GM12878 (cell line): ENCODE data around the gene BNC2. TPM values are rescaled to one million over a fixed set of nuclear protein-coding genes. Genes with fewer than 3 reads are reported as not detected.

Experiments
- ATAC-seq: fragments of 200-7000 bp; cut with Tn5 transposase; 3 replicates; pipeline ENCODE4 v1.9.1; 2020; ENCODE audit warnings: mild to moderate bottlenecking, moderate library complexity
- BruUV-seq: library from RNA; stranded (reverse); fragments of 400-500 nt; replicated peaks from 2 replicates; lab custom pipeline; 2021; lab: Mats Ljungman, UMichigan
- CTCF ChIA-PET: fragments of 300-600 bp; sonication (Branson Sonifier 250); formaldehyde crosslinking; extraction: SDS; loops from one replicate; lab custom pipeline; 2021; ENCODE audit warnings: inconsistent platforms; lab: Yijun Ruan, JAX
- POLR2A ChIA-PET: fragments of 350-600 bp; formaldehyde crosslinking; extraction: SDS; loops from one replicate; lab custom pipeline; 2021; ENCODE audit warnings: inconsistent platforms; lab: Charles Lee
- RAD21 ChIA-PET: fragments of 300-600 bp; sonication (Branson Sonifier 250); formaldehyde crosslinking; loops from one replicate; lab custom pipeline; 2023; ENCODE audit warnings: antibody characterized with exemption; ENCODE audit not compliant: unreplicated experiment; lab: Charles Lee
- SMC1A ChIA-PET: fragments of 300-600 bp; sonication (Branson Sonifier 250); formaldehyde crosslinking; loops from one replicate; lab custom pipeline; 2023; ENCODE audit not compliant: unreplicated experiment, uncharacterized antibody; lab: Charles Lee
- DNase-seq: peaks from one replicate; pipeline ENCODE4 v3.0.0-alpha.2; 2011; ENCODE audit warnings: low read depth, low spot score
- FAIRE-seq: peaks from 3 replicates; lab custom pipeline; 2011; peaks lifted over from hg19 to GRCh38; lab: Jason Lieb, UNC
- H2AFZ ChIP-seq: 2 replicates; pipeline ENCODE4 v1.6.0; 2011; ENCODE audit warnings: low read depth, low read length, control low read depth; ENCODE audit not compliant: control insufficient read depth
- H3K27ac ChIP-seq: 2 replicates; pipeline ENCODE4 v1.5.1; 2011; ENCODE audit warnings: control low read depth; ENCODE audit not compliant: control insufficient read depth, insufficient read depth
- H3K27me3 ChIP-seq, 2 experiments: replicated peaks in 1 of 2; 2 replicates each; pipeline versions ENCODE4 v1.6.0 to v1.6.1; 2011; ENCODE audit warnings: low read length in 1 of 2; ENCODE audit not compliant: control insufficient read depth in 2 of 2, insufficient read depth in 2 of 2
- H3K36me3 ChIP-seq, 2 experiments: 2 replicates each; pipeline ENCODE4 v1.5.1; 2011; ENCODE audit warnings: low read length in 1 of 2; ENCODE audit not compliant: control insufficient read depth in 2 of 2, insufficient read depth in 2 of 2
- H3K4me1 ChIP-seq: 2 replicates; pipeline ENCODE4 v1.6.1; 2011; ENCODE audit warnings: mild to moderate bottlenecking, low read length, moderate library complexity, mixed read lengths; ENCODE audit not compliant: control insufficient read depth, insufficient read depth
- H3K4me2 ChIP-seq: 2 replicates; pipeline ENCODE4 v1.6.0; 2011; ENCODE audit warnings: control low read depth; ENCODE audit not compliant: control insufficient read depth, insufficient read depth
- H3K4me3 ChIP-seq: fragments of 200-600 bp; sonication (generic); 2 replicates; pipeline ENCODE4 v1.5.1; 2016
- H3K79me2 ChIP-seq: 2 replicates; pipeline ENCODE4 v1.6.0; 2011; ENCODE audit warnings: low read length; ENCODE audit not compliant: control insufficient read depth, insufficient read depth
- H3K9ac ChIP-seq: 2 replicates; pipeline ENCODE4 v1.8.0; 2011; ENCODE audit warnings: low read length, control low read depth, mixed read lengths; ENCODE audit not compliant: control insufficient read depth, insufficient read depth
- H3K9me3 ChIP-seq: replicated peaks from 3 replicates; pipeline ENCODE4 v1.5.1; 2011; ENCODE audit warnings: mild to moderate bottlenecking, low read length; ENCODE audit not compliant: control insufficient read depth, insufficient read depth
- H4K20me1 ChIP-seq: 2 replicates; pipeline ENCODE4 v1.6.0; 2011; ENCODE audit not compliant: control insufficient read depth, insufficient read depth
- ATF7 ChIP-seq: fragments of 450-650 bp; IDR thresholded peaks from 2 replicates; pipeline ENCODE4 v1.6.1; 2016; ENCODE audit warnings: low read depth, mild to moderate bottlenecking
- BCL11A ChIP-seq: IDR thresholded peaks from 2 replicates; pipeline ENCODE4 v1.6.1; 2011; ENCODE audit warnings: low read depth, low read length
- BMI1 ChIP-seq: fragments of 450-650 bp; IDR thresholded peaks from 2 replicates; pipeline ENCODE4 v1.6.1; 2016; ENCODE audit warnings: mild to moderate bottlenecking, moderate library complexity, borderline replicate concordance
- CHD2 ChIP-seq: IDR thresholded peaks from 2 replicates; pipeline ENCODE4 v1.6.1; 2011; ENCODE audit warnings: low read depth, low read length, improper control_type of control experiment, borderline replicate concordance
- FOXM1 ChIP-seq: IDR thresholded peaks from 2 replicates; pipeline ENCODE4 v1.6.1; 2012; ENCODE audit warnings: low read depth, mild to moderate bottlenecking, inconsistent platforms, low read length, moderate library complexity
- IKZF1 ChIP-seq: fragments of 450-650 bp; conservative IDR thresholded peaks from 2 replicates; pipeline ENCODE4 v1.6.1; 2017; ENCODE audit warnings: antibody characterized with exemption, mild to moderate bottlenecking
- MEF2B ChIP-seq: fragments of 450-650 bp; IDR thresholded peaks from 2 replicates; pipeline ENCODE4 v1.6.1; 2018; ENCODE audit warnings: mild to moderate bottlenecking, moderate library complexity; ENCODE audit not compliant: partially characterized antibody, poor library complexity, severe bottlenecking
- MTA2 ChIP-seq: fragments of 450-650 bp; IDR thresholded peaks from 2 replicates; pipeline ENCODE4 v1.6.1; 2016; ENCODE audit warnings: low read depth, mild to moderate bottlenecking, moderate library complexity
- TCF3 ChIP-seq: IDR thresholded peaks from 2 replicates; pipeline ENCODE4 v1.6.1; 2012; ENCODE audit warnings: low read depth, mild to moderate bottlenecking, low read length, borderline replicate concordance; ENCODE audit not compliant: insufficient read depth
- ZNF207 ChIP-seq: fragments of 450-650 bp; IDR thresholded peaks from 2 replicates; pipeline ENCODE4 v1.6.1; 2014; ENCODE audit warnings: antibody characterized with exemption, mild to moderate bottlenecking, borderline replicate concordance
- ZNF217 ChIP-seq: fragments of 450-650 bp; IDR thresholded peaks from 2 replicates; pipeline ENCODE4 v1.6.1; 2017; ENCODE audit warnings: antibody characterized with exemption, mild to moderate bottlenecking
- ZSCAN29 ChIP-seq: fragments of 450-650 bp; IDR thresholded peaks from 2 replicates; pipeline ENCODE4 v1.6.1; 2017; ENCODE audit warnings: mild to moderate bottlenecking, moderate library complexity
- WGBS: methylation state at CpG from one replicate; pipeline ENCODE4 v1.1.6; 2016; ENCODE audit warnings: low lambda C conversion rate; ENCODE audit not compliant: insufficient replicate concordance, insufficient coverage; ENCODE audit errors: missing lambda C conversion rate; 5-methylcytosine and 5-hydroxymethylcytosine counted together
- in situ Hi-C: fragments of 300-500 bp; cut with MboI; formaldehyde crosslinking; loops from 9 replicates; pipeline ENCODE4 v1.14.3; 2018; ENCODE audit warnings: mixed read lengths
- intact Hi-C: fragments of 100-400 bp; cut with micrococcal nuclease; formaldehyde crosslinking; loops from one replicate; pipeline ENCODE4 v1.14.2; 2022; ENCODE audit not compliant: unreplicated experiment
- polyA plus RNA-seq, 11 experiments: library from polyadenylated mRNA; depleted of rRNA in 4 of 11; unstranded in 6 of 11; stranded (reverse) in 5 of 11; fragments of >200 nt; fragmentation: Nextera tagmentation in 4 of 11; fragmentation: Illumina TruSeq in 1 of 11; extraction: Ambion mirVana in 4 of 11; extraction: Trizol in 1 of 11; gene quantifications; 1 replicate in 1 of 11; 2 replicates in 10 of 11; pipeline versions ENCODE4 v1.2.1 to v1.2.3, GENCODE V29; 2011 to 2016; ENCODE audit warnings: inconsistent platforms in 2 of 11, missing spikeins in 2 of 11, low read depth in 1 of 11
- total RNA-seq, 4 experiments: library from RNA; depleted of rRNA in 3 of 4; stranded (reverse); fragments of >200 nt in 3 of 4; fragmentation: Illumina TruSeq in 1 of 4; extraction: Trizol in 1 of 4; gene quantifications; 2 replicates each; pipeline versions ENCODE4 v1.2.1 to v1.2.3, GENCODE V29; 2013 to 2021

The BNC2 gene
- total and polyA plus RNA-seq, 10 of the 15 experiments (the other 5 are each of a cell fraction or from before 2014, with no cell fraction given), result 0.05 to 14.5 (median 0.26) TPM

GRCh38 chr9:16671591-16672137 is 198.8 kb downstream of the BNC2 start:
- ChIA-PET SMC1A (no interaction called here), RAD21 (no interaction called here), POLR2A (no interaction called here), CTCF (no interaction called here)
- H3K4me2 ChIP-seq, result no peak overlapping the region
- no peak overlapping the region for H3K9ac ChIP-seq
- no peak overlapping the region for H3K27ac ChIP-seq
- WGBS, result 0% methylated on average over 1 of the region's 1 CpG
- BruUV-seq, result no TSS peak
- no peak overlapping the region for H3K4me3 ChIP-seq
- ATAC-seq, result peak; percentile 86
- DNase-seq, result peak; percentile 19
- H3K36me3 ChIP-seq, result no peaks in the 10 kb centered on the region
- H3K4me1 ChIP-seq, result no peaks in the 10 kb centered on the region
- no peak for FAIRE-seq
- 0 out of 2 replicates have a peak, but pooled peaks have one; percentile 34 for TF ChIP-seq ZNF217
- TF ChIP-seq MEF2B, result peak; percentile 23
- TF ChIP-seq MTA2, result peak; percentile 71; the same call in 1 of the 2 replicates
- TF ChIP-seq BCL11A, result no peak
- no peak for TF ChIP-seq ZNF207
- TF ChIP-seq IKZF1, result 0 out of 2 replicates have a peak, but pooled peaks have one; percentile 13
- TF ChIP-seq TCF3, result no peak
- TF ChIP-seq ATF7, result 0 out of 2 replicates have a peak, but pooled peaks have one; percentile 14
- no peak for TF ChIP-seq FOXM1
- TF ChIP-seq ZSCAN29, result no peak
- TF ChIP-seq BMI1, result peak; percentile 62; the same call in 1 of the 2 replicates
- no peak for TF ChIP-seq CHD2
- H4K20me1 ChIP-seq, result no peaks in the 10 kb centered on the region
- no peak overlapping the region for H2AFZ ChIP-seq
- intact Hi-C loops (no loop called here), in situ Hi-C loops (no loop called here)
- H3K27me3 ChIP-seq, result no peaks in the 10 kb centered on the region
- H3K9me3 ChIP-seq, result no peaks in the 10 kb centered on the region
- H3K79me2 ChIP-seq, result no peaks in the 10 kb centered on the region
